Measurements from ENCODE around the gene PGPEP1.

- TF ChIP-seq CTCF (conservative IDR thresholded peaks at IDR 0.05; ENCODE audit: low read length) = no peak
- no peak for TF ChIP-seq EZH2phosphoT487 (IDR thresholded peaks at IDR 0.05; ENCODE audit: borderline replicate concordance)
Measured at GRCh38 chr19:18373407-18373891, 33.1 kb downstream of the PGPEP1 start.

Data from Loucy (cell line).